HepG2 (cell line): ENCODE data around the gene ACSM5. TPM values are rescaled to one million over a fixed set of nuclear protein-coding genes. Genes with fewer than 3 reads are reported as not detected.

ENCODE experiments used
- AGO1 ChIP-seq: fragments of 200-400 bp; formaldehyde crosslinking; IDR thresholded peaks from 2 replicates; pipeline ENCODE4 v1.6.1; 2017; ENCODE audit warnings: mild to moderate bottlenecking, low read depth, low read length, moderate library complexity; ENCODE audit not compliant: poor library complexity, severe bottlenecking
- ARNT2 ChIP-seq: sonication (generic); formaldehyde crosslinking; IDR thresholded peaks from 2 replicates; pipeline ENCODE4 v1.8.0; 2022; ENCODE audit warnings: mild to moderate bottlenecking, low read depth, missing genetic modification reagents, moderate library complexity
- CC2D1A ChIP-seq: sonication (generic); formaldehyde crosslinking; IDR thresholded peaks from 2 replicates; pipeline ENCODE4 v1.8.1; 2023; ENCODE audit warnings: mild to moderate bottlenecking, missing genetic modification reagents
- CSRNP1 ChIP-seq: sonication (generic); formaldehyde crosslinking; IDR thresholded peaks from 2 replicates; pipeline ENCODE4 v1.8.1; 2023; ENCODE audit warnings: mild to moderate bottlenecking, missing genetic modification reagents
- DDIT3 ChIP-seq: sonication (generic); formaldehyde crosslinking; IDR thresholded peaks from 2 replicates; pipeline ENCODE4 v1.4.0; 2020; ENCODE audit warnings: mild to moderate bottlenecking, missing genetic modification reagents
- GLMP ChIP-seq: sonication (generic); formaldehyde crosslinking; IDR thresholded peaks from 2 replicates; pipeline ENCODE4 v1.9.0; 2021; ENCODE audit warnings: missing genetic modification reagents, mild to moderate bottlenecking, borderline replicate concordance
- HDAC2 ChIP-seq: sonication (generic); formaldehyde crosslinking; IDR thresholded peaks from 2 replicates; pipeline ENCODE4 v1.4.0; 2020; ENCODE audit warnings: missing genetic modification reagents
- JARID2 ChIP-seq: sonication (generic); formaldehyde crosslinking; IDR thresholded peaks from 2 replicates; pipeline ENCODE4 v1.8.1; 2023; ENCODE audit warnings: missing genetic modification reagents, inconsistent platforms; ENCODE audit not compliant: insufficient replicate concordance
- JUND ChIP-seq: sonication (generic); formaldehyde crosslinking; IDR thresholded peaks from 2 replicates; pipeline ENCODE4 v1.8.0; 2022; ENCODE audit warnings: mild to moderate bottlenecking, missing genetic modification reagents
- KAT7 ChIP-seq: IDR thresholded peaks from 2 replicates; pipeline ENCODE4 v1.6.1; 2018; ENCODE audit warnings: borderline replicate concordance, missing compliant biosample characterization
- NCOA5 ChIP-seq: sonication (generic); formaldehyde crosslinking; IDR thresholded peaks from 2 replicates; pipeline ENCODE4 v1.4.0; 2020; ENCODE audit warnings: missing genetic modification reagents
- STAT6 ChIP-seq: sonication (generic); formaldehyde crosslinking; IDR thresholded peaks from 2 replicates; pipeline ENCODE4 v1.4.0; 2020; ENCODE audit warnings: missing genetic modification reagents, mild to moderate bottlenecking, borderline replicate concordance
- TCF7L2 ChIP-seq: IDR thresholded peaks from 2 replicates; pipeline ENCODE4 v1.6.1; 2011; ENCODE audit warnings: mild to moderate bottlenecking, low read depth, low read length, moderate library complexity
- TEF ChIP-seq: sonication (generic); formaldehyde crosslinking; IDR thresholded peaks from 2 replicates; pipeline ENCODE4 v1.5.0; 2020; ENCODE audit warnings: missing genetic modification reagents
- TRIM24 ChIP-seq: sonication (generic); formaldehyde crosslinking; IDR thresholded peaks from 2 replicates; pipeline ENCODE4 v1.8.0; 2022; ENCODE audit warnings: mild to moderate bottlenecking, missing genetic modification reagents
- ZBTB2 ChIP-seq: sonication (generic); formaldehyde crosslinking; IDR thresholded peaks from 2 replicates; pipeline ENCODE4 v1.8.0; 2022; ENCODE audit warnings: low read depth, missing genetic modification reagents
- ZFP1 ChIP-seq: IDR thresholded peaks from 2 replicates; pipeline ENCODE4 v1.6.1; 2016
- ZNF256 ChIP-seq: sonication (generic); formaldehyde crosslinking; conservative IDR thresholded peaks from 2 replicates; pipeline ENCODE4 v1.4.0; 2020; ENCODE audit warnings: missing genetic modification reagents
- ZNF484 ChIP-seq: sonication (generic); formaldehyde crosslinking; IDR thresholded peaks from 2 replicates; pipeline ENCODE4 v1.5.1; 2020; ENCODE audit warnings: mild to moderate bottlenecking, low read depth, missing genetic modification reagents, borderline replicate concordance
- ZNF672 ChIP-seq: sonication (generic); formaldehyde crosslinking; IDR thresholded peaks from 2 replicates; pipeline ENCODE4 v1.8.1; 2022; ENCODE audit warnings: missing genetic modification reagents
- ZNF75D ChIP-seq: sonication (generic); formaldehyde crosslinking; IDR thresholded peaks from 2 replicates; pipeline ENCODE4 v1.8.1; 2023; ENCODE audit warnings: missing genetic modification reagents, mild to moderate bottlenecking, borderline replicate concordance
- polyA plus RNA-seq, 8 experiments: library from polyadenylated mRNA; depleted of rRNA in 3 of 8; stranded (reverse) in 7 of 8; unstranded in 1 of 8; fragments of >200 nt; fragmentation: Illumina TruSeq in 4 of 8; extraction: Trizol in 4 of 8; gene quantifications; 2 replicates each; pipeline versions ENCODE4 v1.2.1 to v1.2.3, GENCODE V29; 2011 to 2016; ENCODE audit warnings: low read depth in 4 of 8, missing spikeins in 1 of 8, mixed read lengths in 1 of 8; ENCODE audit not compliant: insufficient read depth in 1 of 8
- total RNA-seq, 5 experiments: library from RNA; depleted of rRNA; stranded (reverse); fragments of >200 nt; fragmentation: Illumina TruSeq; extraction: Trizol; gene quantifications; 2 replicates each; pipeline ENCODE4 v1.2.3, GENCODE V29; 2016; ENCODE audit warnings: low read depth in 1 of 5

The ACSM5 gene
- total and polyA plus RNA-seq, 2 of the 13 experiments (the other 11 are each of a cell fraction or from before 2014, with no cell fraction given): 9.1 to 15.0 TPM

GRCh38 chr16:20397468-20398074 is 11.8 kb upstream of the ACSM5 start (continued):
- TF ChIP-seq AGO1 (no peak), TRIM24 (CRISPR knock-in tag) (peak; percentile 89; the same call in 1 of the 2 replicates), ARNT2 (CRISPR knock-in tag) (peak; percentile 46; the same call in 1 of the 2 replicates), ZFP1 (CRISPR knock-in tag) (no peak), JUND (CRISPR knock-in tag) (no peak), CC2D1A (CRISPR knock-in tag) (0 out of 2 replicates have a peak, but pooled peaks have one; percentile 35), NCOA5 (no peak), ZNF75D (CRISPR knock-in tag) (no peak), ZNF672 (CRISPR knock-in tag) (peak; percentile 60; the same call in 1 of the 2 replicates), HDAC2 (peak; percentile 68; the same call in 1 of the 2 replicates), CSRNP1 (CRISPR knock-in tag) (no peak), KAT7 (no peak), DDIT3 (CRISPR knock-in tag) (no peak), JARID2 (CRISPR knock-in tag) (no peak), ZNF256 (no peak), TCF7L2 (no peak), STAT6 (CRISPR knock-in tag) (0 out of 2 replicates have a peak, but pooled peaks have one; percentile 33), TEF (no peak), ZBTB2 (no peak), ZNF484 (CRISPR knock-in tag) (no peak), GLMP (CRISPR knock-in tag) (no peak)
